Heart right ventricle (tissue), 16 donors: ENCODE results near the gene GPATCH2L. TPM values are rescaled to one million over a fixed set of nuclear protein-coding genes. Genes with fewer than 3 reads are reported as not detected.

Experiments used
- ATAC-seq, 8 donors: fragments of 200-7000 bp; cut with Tn5 transposase; one replicate each; pipeline ENCODE4 v1.9.1; 2020; ENCODE audit warnings: mild to moderate bottlenecking in 8 of 8, moderate library complexity in 8 of 8, moderate number of reproducible peaks in 1 of 8
- DNase-seq, 2 donors: peaks; one replicate each; pipeline ENCODE4 v3.0.0-alpha.2; 2020
- H3K27ac ChIP-seq, 10 donors: fragments of 200-600 bp; sonication (generic) in 2 of 10; one replicate each; pipeline versions ENCODE4 v1.5.0 to v1.8.0; 2020 to 2022; ENCODE audit warnings: mild to moderate bottlenecking in 3 of 10
- H3K27me3 ChIP-seq, 7 donors: fragments of 200-600 bp; one replicate each; pipeline ENCODE4 v1.8.0; 2021 to 2022; ENCODE audit warnings: mild to moderate bottlenecking in 2 of 7
- H3K36me3 ChIP-seq, 9 donors: fragments of 200-600 bp; sonication (generic) in 1 of 9; one replicate each; pipeline versions ENCODE4 v1.5.0 to v1.8.0; 2020 to 2022; ENCODE audit warnings: mild to moderate bottlenecking in 2 of 9
- H3K4me1 ChIP-seq, 9 donors: fragments of 200-600 bp; sonication (generic) in 1 of 9; one replicate each; pipeline versions ENCODE4 v1.5.0 to v1.8.0; 2020 to 2022; ENCODE audit warnings: mild to moderate bottlenecking in 4 of 9
- H3K4me3 ChIP-seq, 10 donors: fragments of 200-600 bp; sonication (generic) in 2 of 10; one replicate each; pipeline versions ENCODE4 v1.5.0 to v1.8.0; 2020 to 2022; ENCODE audit warnings: mild to moderate bottlenecking in 7 of 10, moderate library complexity in 2 of 10
- H3K9me3 ChIP-seq, 11 donors: fragments of 200-600 bp in 10 of 11; sonication (generic) in 2 of 11; one replicate each; pipeline versions ENCODE4 v1.5.0 to v1.8.0; 2013 to 2022; ENCODE audit warnings: mild to moderate bottlenecking in 2 of 11, control low read depth in 1 of 11, moderate library complexity in 1 of 11
- WGBS, 2 donors: extraction: QIAGEN DNeasy Blood & Tissue Kit; methylation state at CpG; one replicate each; pipeline ENCODE4 v1.1.7; 2013; ENCODE audit warnings: inconsistent platforms in 1 of 2; 5-methylcytosine and 5-hydroxymethylcytosine counted together
- intact Hi-C, 10 donors: fragments of 100-400 bp; cut with DNase I; formaldehyde crosslinking; loops; one replicate each; pipeline versions ENCODE4 v1.11.1 to v1.14.2; 2022
- polyA plus RNA-seq, 2 donors: library from polyadenylated mRNA; stranded (reverse); fragments of 200-250 nt; gene quantifications; one replicate each; pipeline ENCODE4 v1.2.3, GENCODE V29; 2013
- total RNA-seq, 10 donors: library from RNA; stranded (reverse); fragmentation: NEBNext Ultra II Directional in 3 of 10; extraction: Animal tissue kit (Norgen Biotek cat#: 25700) in 3 of 10; gene quantifications; one replicate each; pipeline versions ENCODE4 v1.2.1 to v1.2.4, GENCODE V29; 2021 to 2023
- TF ChIP-seq, protein P1 (sequence below), 9 donors: fragments of 200-600 bp; sonication (generic) in 2 of 9; IDR thresholded peaks; one replicate each; pipeline versions ENCODE4 v1.5.0 to v1.8.0; 2021 to 2022; ENCODE audit warnings: antibody characterized with exemption in 9 of 9, mild to moderate bottlenecking in 5 of 9, moderate library complexity in 1 of 9
- donor health status: Arrhythmogenic right ventricular cardiomyopathy.
- donor health status: ischemic (EF 13 %, LVEDD 7.1; RV severe dilation, severe dysfunction).
- donor health status: healthy with polysubstance abuse.
- donor health status: DM: no; HTN: yes; CAD: no.
- donor health status: DM: no; HTN: no; CAD: no.
- donor health status: ischemic (EF 25% LVEDD 6.9; RV normal size, moderate dysfunction).
- donor health status: ischemic (EF 25% LVEDD 5.7; RV mildly dilated, moderate dysfunction).
- donor health status: healthy.
- donor health status: DM: yes; HTN: yes; CAD: no.
- donor health status: Ischemic cardiomyopathy.
- donor health status: ischemic (EF 35%, LVEDD 5.7; RV mildly dilated, moderate dysfunction).
- donor health status: nonischemic (EF 11% LVEDD 7.7; RV severe dilation, severe dysfunction).
- donor health status: DM: yes; HTN: yes; CAD: no.
- donor health status: PGD.
- donor health status: ischemic (EF 29% LVEDD 5.4; RV normal size, mild dysfunction).
- donor health status: nonischemic (EF 23%, LVEDD 6.1; RV moderate dilation, normal function).

Gene GPATCH2L
- total and polyA plus RNA-seq, 12 donors, result 4.6 to 27.9 (median 24.6) TPM

- Histone ChIP-seq H3K4me1 (peaks cover 0 to 3% (median 0%) of the 10 kb centered on the region in 9 donors), H3K4me3 (no peak overlapping the region), H3K36me3 (peaks cover 0 to 39% (median 0%) of the 10 kb centered on the region in 9 donors), H3K27me3 (no peaks in the 10 kb centered on the region), H3K27ac (no peak overlapping the region), H3K9me3 (peaks cover 0 to 9% (median 0%) of the 10 kb centered on the region in 11 donors)
- TF ChIP-seq, protein P1, sequence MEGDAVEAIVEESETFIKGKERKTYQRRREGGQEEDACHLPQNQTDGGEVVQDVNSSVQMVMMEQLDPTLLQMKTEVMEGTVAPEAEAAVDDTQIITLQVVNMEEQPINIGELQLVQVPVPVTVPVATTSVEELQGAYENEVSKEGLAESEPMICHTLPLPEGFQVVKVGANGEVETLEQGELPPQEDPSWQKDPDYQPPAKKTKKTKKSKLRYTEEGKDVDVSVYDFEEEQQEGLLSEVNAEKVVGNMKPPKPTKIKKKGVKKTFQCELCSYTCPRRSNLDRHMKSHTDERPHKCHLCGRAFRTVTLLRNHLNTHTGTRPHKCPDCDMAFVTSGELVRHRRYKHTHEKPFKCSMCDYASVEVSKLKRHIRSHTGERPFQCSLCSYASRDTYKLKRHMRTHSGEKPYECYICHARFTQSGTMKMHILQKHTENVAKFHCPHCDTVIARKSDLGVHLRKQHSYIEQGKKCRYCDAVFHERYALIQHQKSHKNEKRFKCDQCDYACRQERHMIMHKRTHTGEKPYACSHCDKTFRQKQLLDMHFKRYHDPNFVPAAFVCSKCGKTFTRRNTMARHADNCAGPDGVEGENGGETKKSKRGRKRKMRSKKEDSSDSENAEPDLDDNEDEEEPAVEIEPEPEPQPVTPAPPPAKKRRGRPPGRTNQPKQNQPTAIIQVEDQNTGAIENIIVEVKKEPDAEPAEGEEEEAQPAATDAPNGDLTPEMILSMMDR (IDR thresholded peaks at IDR 0.05), result no peak
- intact Hi-C loops, result no loop called here
- DNase-seq (no peak), ATAC-seq (no peak)
- WGBS, 2 donors, result 50 to 51% methylated on average over 5 of the region's 5 CpGs
Measured at GRCh38 chr14:76208340-76208739, 56.6 kb downstream of the GPATCH2L start.

DNA sequence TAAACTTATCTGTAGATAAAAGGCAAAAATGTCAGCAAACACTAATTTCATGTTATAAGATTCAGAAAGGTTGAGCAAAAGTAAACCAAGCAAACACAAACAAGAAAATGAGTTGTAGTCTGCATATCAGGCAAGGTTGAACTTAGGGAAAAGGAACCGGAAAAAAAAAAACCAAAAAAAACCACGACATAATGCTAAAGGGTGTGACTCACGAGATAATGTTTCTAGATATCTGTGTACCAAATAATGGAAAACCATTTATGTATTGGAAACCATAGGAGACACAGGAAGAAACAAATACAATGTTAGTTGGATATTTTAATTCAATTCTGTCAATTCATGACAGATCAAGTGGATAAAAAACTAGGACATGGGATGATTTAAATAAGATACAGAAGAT is 60.5 kb downstream of the GPATCH2L start:
- ATAC-seq (no peak), DNase-seq (no peak)
- no peak overlapping the region for H3K27ac ChIP-seq
- 75 to 76% methylated on average over 3 of the region's 3 CpGs for WGBS, 2 donors
- TF ChIP-seq, protein P1 (IDR thresholded peaks at IDR 0.05), result no peak
- H3K27me3 ChIP-seq, result no peaks in the 10 kb centered on the region
- intact Hi-C loops, result no loop called here
- H3K9me3 ChIP-seq, result peaks cover 0 to 20% (median 11%) of the 10 kb centered on the region in 11 donors
- no peak overlapping the region for H3K4me3 ChIP-seq
- H3K4me1 ChIP-seq, result no peaks in the 10 kb centered on the region
- H3K36me3 ChIP-seq, result peaks cover 0 to under 1% (median 0%) of the 10 kb centered on the region in 9 donors

GRCh38 chr14:76217179-76217578 is 65.5 kb downstream of the GPATCH2L start:
- Histone ChIP-seq H3K27me3 (no peaks in the 10 kb centered on the region), H3K4me1 (no peaks in the 10 kb centered on the region), H3K4me3 (no peak overlapping the region), H3K36me3 (no peaks in the 10 kb centered on the region), H3K9me3 (peaks cover 0 to 20% (median 11%) of the 10 kb centered on the region in 11 donors), H3K27ac (no peak overlapping the region)
- ATAC-seq (no peak), DNase-seq (no peak)
- TF ChIP-seq, protein P1 (IDR thresholded peaks at IDR 0.05), result no peak
- intact Hi-C loops, result no loop called here
- 97% methylated on average over 3 of the region's 3 CpGs for WGBS, 2 donors

DNA sequence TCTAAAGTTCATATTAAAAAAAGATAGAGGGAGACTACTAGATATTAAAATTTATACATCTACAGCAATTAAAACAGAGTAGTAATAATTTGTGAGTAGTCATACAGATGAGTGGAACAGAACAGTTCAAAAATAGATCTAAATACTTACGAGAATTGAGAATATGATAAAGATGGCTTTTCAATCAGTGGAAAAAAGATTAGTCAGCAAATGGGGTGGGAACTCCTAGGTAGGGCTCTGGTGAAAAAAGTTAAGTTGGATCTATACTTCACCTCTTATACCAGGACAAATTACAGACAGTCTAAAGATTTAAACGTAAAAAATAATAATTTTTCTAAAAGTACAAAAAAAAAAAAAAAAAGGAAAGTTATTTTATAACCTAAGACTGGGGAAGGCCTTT is 66.9 kb downstream of the GPATCH2L start:
- DNase-seq, result no peak
- Histone ChIP-seq H3K27me3 (no peaks in the 10 kb centered on the region), H3K36me3 (no peaks in the 10 kb centered on the region), H3K4me3 (no peak overlapping the region), H3K27ac (no peak overlapping the region), H3K9me3 (peaks cover 0 to 11% (median 1%) of the 10 kb centered on the region in 11 donors), H3K4me1 (no peaks in the 10 kb centered on the region)
- WGBS, 2 donors, result 74 to 84% methylated on average over 2 of the region's 2 CpGs
- intact Hi-C loops, result no loop called here
- TF ChIP-seq, protein P1 (IDR thresholded peaks at IDR 0.05), result no peak
- ATAC-seq, result no peak
